T-helper 17 cell (primary cell): ENCODE data around the gene SIGLEC14. TPM values are rescaled to one million over a fixed set of nuclear protein-coding genes. Genes with fewer than 3 reads are reported as not detected.
A peak's percentile ranks its signal among the peaks of the same experiment; 100 is the strongest.

Source experiments
- ATAC-seq: fragments of 150-1000 bp; cut with Tn5 transposase; 2 replicates; pipeline ENCODE4 v1.10.0; 2021; ENCODE audit warnings: mild to moderate bottlenecking, moderate library complexity
- DNase-seq, 3 donors: peaks; one replicate each; pipeline versions ENCODE4 v3.0.0 to v3.0.0-alpha.2; 2020 to 2021
- H3K9me3 ChIP-seq: one replicate; pipeline ENCODE4 v1.7.0; 2013; ENCODE audit warnings: low read length, mild to moderate bottlenecking; ENCODE audit not compliant: control insufficient read depth, poor library complexity, severe bottlenecking
- H3K27ac Mint-ChIP-seq: one replicate; pipeline ENCODE4 v1.8.0; 2022; ENCODE audit warnings: mild to moderate bottlenecking, moderate library complexity, mixed read lengths
- H3K27me3 Mint-ChIP-seq: one replicate; pipeline ENCODE4 v1.8.0; 2022; ENCODE audit warnings: mixed read lengths
- H3K36me3 Mint-ChIP-seq: one replicate; pipeline ENCODE4 v1.8.0; 2022; ENCODE audit warnings: low read depth, mixed read lengths
- H3K4me1 Mint-ChIP-seq: one replicate; pipeline ENCODE4 v1.8.0; 2022; ENCODE audit warnings: mild to moderate bottlenecking, mixed read lengths
- H3K4me3 Mint-ChIP-seq: one replicate; pipeline ENCODE4 v1.8.0; 2022; ENCODE audit warnings: mild to moderate bottlenecking, moderate library complexity, mixed read lengths
- total RNA-seq, 4 donors: library from RNA in 2 of 4; stranded (reverse) in 2 of 4; gene quantifications; one replicate each; pipeline ENCODE4 v1.2.3 and lab custom pipeline; 2022 to 2026

The SIGLEC14 gene
- total RNA-seq, 2 donors from 2014 or later, result 0.86 to 3.3 TPM

GRCh38 chr19:51627491-51628138, 19.0 kb downstream of the SIGLEC14 start:
- peaks cover 7% of the 10 kb centered on the region for H3K36me3 Mint-ChIP-seq
- H3K9me3 ChIP-seq, result no peaks in the 10 kb centered on the region
- DNase-seq (no peak), ATAC-seq (no peak)
- H3K27me3 Mint-ChIP-seq, result peaks cover 51% of the 10 kb centered on the region
- peak overlapping the region; percentile 28 for H3K4me3 Mint-ChIP-seq
- no peaks in the 10 kb centered on the region for H3K4me1 Mint-ChIP-seq
- no peak overlapping the region for H3K27ac Mint-ChIP-seq

- Mint-ChIP-seq H3K36me3 (peaks cover 7% of the 10 kb centered on the region), H3K27me3 (peaks cover 44% of the 10 kb centered on the region), H3K4me1 (no peaks in the 10 kb centered on the region), H3K27ac (no peak overlapping the region), H3K4me3 (no peak overlapping the region)
- H3K9me3 ChIP-seq, result no peaks in the 10 kb centered on the region
- ATAC-seq (no peak), DNase-seq (no peak)
Observed at GRCh38 chr19:51626675-51627074, 19.9 kb downstream of the SIGLEC14 start.

- Mint-ChIP-seq H3K27ac (no peak overlapping the region), H3K4me3 (no peak overlapping the region), H3K4me1 (peaks cover 5% of the 10 kb centered on the region), H3K27me3 (peaks cover 34% of the 10 kb centered on the region), H3K36me3 (peaks cover 8% of the 10 kb centered on the region)
- no peaks in the 10 kb centered on the region for H3K9me3 ChIP-seq
- no peak for DNase-seq
- no peak for ATAC-seq
Observed at GRCh38 chr19:51621178-51621577, 25.4 kb downstream of the SIGLEC14 start.

GRCh38 chr19:51615991-51616390, 30.6 kb downstream of the SIGLEC14 start:
- Mint-ChIP-seq H3K27ac (no peak overlapping the region), H3K27me3 (peaks cover 45% of the 10 kb centered on the region), H3K4me1 (peaks cover 5% of the 10 kb centered on the region), H3K4me3 (no peak overlapping the region), H3K36me3 (peaks cover 7% of the 10 kb centered on the region)
- no peaks in the 10 kb centered on the region for H3K9me3 ChIP-seq
- ATAC-seq (no peak), DNase-seq (no peak)

- H3K36me3 Mint-ChIP-seq, result peaks cover 7% of the 10 kb centered on the region
- H3K4me3 Mint-ChIP-seq, result no peak overlapping the region
- H3K27me3 Mint-ChIP-seq, result peaks cover 45% of the 10 kb centered on the region
- no peaks in the 10 kb centered on the region for H3K9me3 ChIP-seq
- no peak overlapping the region for H3K27ac Mint-ChIP-seq
- ATAC-seq (no peak), DNase-seq (no peak)
- peaks cover 2% of the 10 kb centered on the region for H3K4me1 Mint-ChIP-seq
Observed at GRCh38 chr19:51614789-51615188, 31.8 kb downstream of the SIGLEC14 start.

GRCh38 chr19:51610576-51610975, 36.0 kb downstream of the SIGLEC14 start:
- ATAC-seq (no peak), DNase-seq (no peak)
- no peaks in the 10 kb centered on the region for H3K4me1 Mint-ChIP-seq
- peaks cover 4% of the 10 kb centered on the region for H3K36me3 Mint-ChIP-seq
- no peak overlapping the region for H3K4me3 Mint-ChIP-seq
- H3K9me3 ChIP-seq, result no peaks in the 10 kb centered on the region
- H3K27ac Mint-ChIP-seq, result no peak overlapping the region
- peaks cover 30% of the 10 kb centered on the region for H3K27me3 Mint-ChIP-seq

- peak in 2 of 3 donors; percentile 18 to 45 for DNase-seq
- Mint-ChIP-seq H3K27me3 (peaks cover 10% of the 10 kb centered on the region), H3K4me3 (no peak overlapping the region), H3K36me3 (peaks cover 4% of the 10 kb centered on the region), H3K27ac (no peak overlapping the region), H3K4me1 (no peaks in the 10 kb centered on the region)
- ATAC-seq, result peak; percentile 50
- H3K9me3 ChIP-seq, result no peaks in the 10 kb centered on the region
Observed at GRCh38 chr19:51607920-51608562, 38.6 kb downstream of the SIGLEC14 start.

- Mint-ChIP-seq H3K4me3 (no peak overlapping the region), H3K36me3 (no peaks in the 10 kb centered on the region), H3K27ac (no peak overlapping the region), H3K4me1 (no peaks in the 10 kb centered on the region), H3K27me3 (peaks cover 6% of the 10 kb centered on the region)
- ATAC-seq (peak; percentile 79), DNase-seq (no peak)
- H3K9me3 ChIP-seq, result no peaks in the 10 kb centered on the region
Observed at GRCh38 chr19:51607077-51607476, 39.5 kb downstream of the SIGLEC14 start.

- peaks cover 22% of the 10 kb centered on the region for H3K27me3 Mint-ChIP-seq
- no peaks in the 10 kb centered on the region for H3K36me3 Mint-ChIP-seq
- no peak overlapping the region for H3K27ac Mint-ChIP-seq
- no peaks in the 10 kb centered on the region for H3K9me3 ChIP-seq
- no peak for ATAC-seq
- H3K4me1 Mint-ChIP-seq, result peaks cover 2% of the 10 kb centered on the region
- DNase-seq, result no peak
- H3K4me3 Mint-ChIP-seq, result peak overlapping the region; percentile 52
Observed at GRCh38 chr19:51602189-51602854, 44.3 kb downstream of the SIGLEC14 start.

GRCh38 chr19:51600940-51601580, 45.6 kb downstream of the SIGLEC14 start:
- H3K9me3 ChIP-seq, result no peaks in the 10 kb centered on the region
- DNase-seq (no peak), ATAC-seq (no peak)
- Mint-ChIP-seq H3K4me1 (peaks cover 2% of the 10 kb centered on the region), H3K27me3 (peaks cover 32% of the 10 kb centered on the region), H3K4me3 (no peak overlapping the region), H3K27ac (no peak overlapping the region), H3K36me3 (no peaks in the 10 kb centered on the region)

- H3K36me3 Mint-ChIP-seq, result peaks cover 2% of the 10 kb centered on the region
- H3K4me1 Mint-ChIP-seq, result peaks cover 4% of the 10 kb centered on the region
- ATAC-seq (no peak), DNase-seq (no peak)
- H3K27me3 Mint-ChIP-seq, result peaks cover 26% of the 10 kb centered on the region
- no peaks in the 10 kb centered on the region for H3K9me3 ChIP-seq
- H3K27ac Mint-ChIP-seq, result no peak overlapping the region
- H3K4me3 Mint-ChIP-seq, result no peak overlapping the region
Observed at GRCh38 chr19:51599084-51599483, 47.5 kb downstream of the SIGLEC14 start.

GRCh38 chr19:51598159-51598915, 48.3 kb downstream of the SIGLEC14 start:
- Mint-ChIP-seq H3K36me3 (peaks cover 3% of the 10 kb centered on the region), H3K27me3 (peaks cover 26% of the 10 kb centered on the region), H3K4me1 (peaks cover 11% of the 10 kb centered on the region), H3K4me3 (no peak overlapping the region), H3K27ac (no peak overlapping the region)
- ATAC-seq, result no peak
- no peak for DNase-seq
- H3K9me3 ChIP-seq, result no peaks in the 10 kb centered on the region
